ENCODE measurements around the gene ATG7.
"Not testable (repeated sequence)": the region's sequence is repeated elsewhere in the genome, so short reads cannot be mapped to it uniquely, and the experiment has no call there.

Gene ATG7

GRCh38 chr3:11514191-11514821 is 242.1 kb downstream of the ATG7 start:
- DNase-seq, result no peak

DNA sequence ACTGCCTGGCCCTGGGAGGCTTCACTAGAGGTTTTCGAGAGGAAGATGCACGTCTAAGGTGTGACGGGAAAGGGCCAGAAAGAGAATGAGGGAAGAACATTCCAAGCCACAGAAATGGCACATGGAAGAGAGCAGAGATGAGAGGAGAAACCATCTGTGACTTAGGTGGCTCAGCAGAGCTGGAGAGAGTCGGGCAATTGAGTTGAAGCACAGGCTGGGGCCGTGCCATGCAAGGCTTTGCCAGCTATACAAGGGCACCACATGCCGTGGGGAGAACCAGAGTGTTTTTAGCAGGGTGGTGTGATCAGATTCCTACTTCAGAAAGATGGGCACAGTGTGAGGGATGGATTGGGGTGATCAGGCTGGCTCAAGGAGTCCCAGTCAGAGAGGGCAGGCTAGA is 245.4 kb downstream of the ATG7 start:
- DNase-seq, result no peak

DNA sequence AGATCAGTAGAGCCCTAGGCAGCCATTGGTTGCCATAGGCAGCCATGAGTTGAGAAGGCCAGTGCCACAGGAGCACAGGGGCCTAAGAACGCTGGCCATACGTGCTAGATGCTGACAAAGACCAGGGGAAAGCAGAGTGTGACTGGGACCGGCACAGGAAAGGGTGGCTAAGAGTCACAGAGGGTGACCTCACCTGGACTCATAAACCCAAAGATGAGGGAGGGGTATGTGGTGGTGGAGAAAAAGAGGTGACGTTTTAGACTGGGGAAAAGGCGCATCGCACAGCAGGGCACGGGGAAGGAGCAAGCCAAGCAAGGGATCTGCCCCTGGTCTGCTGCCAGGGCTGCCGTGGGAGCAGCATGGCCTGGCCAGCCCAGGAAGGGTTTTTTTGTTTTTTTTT is 249.0 kb downstream of the ATG7 start:
- no peak for DNase-seq

GRCh38 chr3:11522398-11522715 is 250.2 kb downstream of the ATG7 start:
- DNase-seq, result no peak

GRCh38 chr3:11522953-11523571 is 250.9 kb downstream of the ATG7 start:
- DNase-seq, result no peak

- DNase-seq, result no peak
Measured at GRCh38 chr3:11523572-11524101, 251.4 kb downstream of the ATG7 start.

DNA sequence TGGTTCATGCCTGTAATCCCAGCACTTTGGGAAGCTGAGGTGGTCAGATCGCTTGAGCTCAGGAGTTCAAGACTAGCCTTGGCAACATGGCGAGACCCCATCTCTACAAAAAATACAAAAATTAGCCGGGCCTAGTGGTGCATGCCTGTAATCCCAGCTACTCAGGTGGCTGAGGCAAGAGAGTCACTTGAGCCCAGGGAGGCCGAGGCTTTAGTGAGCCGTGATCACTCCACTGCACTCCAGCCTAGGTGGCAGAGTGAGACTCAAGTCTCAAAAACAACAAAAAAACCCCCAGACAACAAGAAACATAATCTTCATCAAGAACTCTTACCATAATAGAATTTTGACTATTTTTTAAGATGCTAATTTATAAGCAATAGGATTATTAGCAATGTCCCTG is 253.9 kb downstream of the ATG7 start:
- DNase-seq, result not testable (repeated sequence)

DNA sequence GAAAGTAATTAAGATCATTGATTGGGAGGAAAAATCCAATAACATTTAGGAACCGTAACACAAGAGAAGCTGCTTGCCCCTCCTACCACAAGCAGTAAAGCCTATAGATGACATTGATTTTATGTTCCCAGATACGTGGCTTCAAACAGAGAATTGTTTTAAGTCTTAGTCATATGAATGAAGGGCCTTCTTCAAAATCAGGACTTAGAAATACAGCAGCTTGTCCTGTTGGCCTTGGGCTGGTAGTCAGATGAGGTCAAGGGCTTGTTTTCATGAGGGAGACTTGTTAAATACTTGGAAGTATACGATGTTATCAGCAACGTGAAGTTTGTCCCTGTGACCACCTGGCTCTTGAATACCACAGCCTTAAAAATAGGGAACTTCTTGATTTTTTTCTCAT is 257.1 kb downstream of the ATG7 start:
- DNase-seq, result no peak

DNA sequence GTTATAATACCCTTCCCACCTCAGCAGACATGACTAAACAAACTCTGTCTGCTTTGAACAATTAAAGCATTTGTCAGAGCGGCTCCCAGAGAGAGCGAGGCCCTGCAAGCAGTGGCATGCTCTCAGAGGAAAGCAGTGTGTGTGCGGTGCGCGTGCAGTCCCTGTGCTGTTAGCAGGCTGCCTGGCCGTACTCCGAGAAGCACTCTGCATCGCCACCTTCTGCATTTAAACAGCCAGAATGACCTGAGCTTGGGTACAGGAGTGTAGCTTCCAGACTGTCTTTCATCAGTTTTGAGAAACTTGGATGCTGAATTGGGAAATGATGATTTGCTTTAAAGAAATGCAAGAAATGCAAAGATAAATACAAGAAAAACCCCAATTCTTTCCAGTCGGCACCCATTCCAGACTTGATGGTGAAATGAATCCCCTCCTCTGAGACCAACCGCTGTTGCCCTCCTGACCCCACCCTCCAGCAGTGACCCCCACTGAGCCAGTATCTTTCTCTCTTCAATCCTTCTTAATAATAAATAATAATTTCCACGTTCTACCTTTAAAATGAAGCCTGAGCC is 258.0 kb downstream of the ATG7 start:
- DNase-seq, result no peak

- no peak for DNase-seq
Measured at GRCh38 chr3:11532931-11533391, 260.8 kb downstream of the ATG7 start.

- DNase-seq, result no peak
Measured at GRCh38 chr3:11534011-11534792, 262.0 kb downstream of the ATG7 start.

GRCh38 chr3:11534793-11535101 is 262.6 kb downstream of the ATG7 start:
- no peak for DNase-seq

GRCh38 chr3:11535243-11535960 is 263.2 kb downstream of the ATG7 start:
- DNase-seq, result no peak

- no peak for DNase-seq
Measured at GRCh38 chr3:11536132-11536935, 264.1 kb downstream of the ATG7 start.

DNA sequence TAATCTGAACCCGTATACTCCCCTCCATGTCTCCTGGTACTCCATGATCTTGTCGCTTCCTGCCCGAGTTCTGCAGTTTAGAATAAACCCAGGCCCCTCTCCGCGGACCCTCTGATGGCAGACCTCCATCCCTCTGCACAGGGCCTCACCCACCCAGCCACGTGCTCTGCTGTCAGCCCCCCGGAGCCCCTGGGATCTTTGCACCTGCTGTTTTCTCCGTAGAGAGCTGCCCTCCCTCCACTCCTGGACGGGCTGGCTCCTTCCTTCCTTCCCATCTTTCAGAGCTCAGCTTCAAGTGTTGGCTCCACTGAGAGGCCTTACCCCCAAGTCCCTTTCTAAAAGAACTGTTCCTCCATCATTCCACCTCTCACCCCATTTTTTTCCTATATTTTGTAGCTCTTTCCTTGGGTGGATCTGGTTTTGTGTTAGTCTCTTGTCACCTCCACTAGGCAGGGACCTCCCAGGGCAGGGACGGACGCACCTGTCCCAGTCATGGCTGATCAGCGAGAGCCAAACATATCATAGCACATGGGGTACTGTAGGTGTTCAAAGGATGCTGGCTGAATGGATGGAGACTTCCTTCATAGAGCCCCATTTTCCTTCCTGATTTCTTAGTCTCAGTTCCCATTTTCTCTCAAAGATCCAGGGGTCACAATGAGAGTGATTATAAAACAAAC is 264.9 kb downstream of the ATG7 start:
- no peak for DNase-seq

- DNase-seq, result no peak
Measured at GRCh38 chr3:11538581-11538980, 266.4 kb downstream of the ATG7 start.

DNA sequence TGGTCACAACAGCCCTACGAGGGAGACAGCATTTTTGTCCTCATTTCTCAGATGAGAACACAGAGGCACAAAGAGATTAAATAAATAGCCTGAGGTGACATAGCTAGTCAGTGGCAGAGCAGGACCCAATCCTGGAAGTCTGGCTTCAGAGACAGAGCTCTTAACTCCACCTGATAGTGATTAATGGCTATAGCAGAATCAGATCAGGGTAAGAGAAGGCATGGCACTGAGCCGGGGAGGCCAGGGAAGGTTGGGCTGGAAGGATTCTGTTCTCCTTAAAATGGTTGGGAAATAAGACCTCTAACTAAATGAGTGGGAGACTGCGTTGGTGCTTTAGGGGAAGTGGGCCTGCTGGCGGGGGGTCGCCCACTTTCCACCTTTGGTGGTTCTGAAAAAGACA is 267.0 kb downstream of the ATG7 start:
- no peak for DNase-seq

GRCh38 chr3:11539677-11540076 is 267.5 kb downstream of the ATG7 start:
- DNase-seq, result no peak

DNA sequence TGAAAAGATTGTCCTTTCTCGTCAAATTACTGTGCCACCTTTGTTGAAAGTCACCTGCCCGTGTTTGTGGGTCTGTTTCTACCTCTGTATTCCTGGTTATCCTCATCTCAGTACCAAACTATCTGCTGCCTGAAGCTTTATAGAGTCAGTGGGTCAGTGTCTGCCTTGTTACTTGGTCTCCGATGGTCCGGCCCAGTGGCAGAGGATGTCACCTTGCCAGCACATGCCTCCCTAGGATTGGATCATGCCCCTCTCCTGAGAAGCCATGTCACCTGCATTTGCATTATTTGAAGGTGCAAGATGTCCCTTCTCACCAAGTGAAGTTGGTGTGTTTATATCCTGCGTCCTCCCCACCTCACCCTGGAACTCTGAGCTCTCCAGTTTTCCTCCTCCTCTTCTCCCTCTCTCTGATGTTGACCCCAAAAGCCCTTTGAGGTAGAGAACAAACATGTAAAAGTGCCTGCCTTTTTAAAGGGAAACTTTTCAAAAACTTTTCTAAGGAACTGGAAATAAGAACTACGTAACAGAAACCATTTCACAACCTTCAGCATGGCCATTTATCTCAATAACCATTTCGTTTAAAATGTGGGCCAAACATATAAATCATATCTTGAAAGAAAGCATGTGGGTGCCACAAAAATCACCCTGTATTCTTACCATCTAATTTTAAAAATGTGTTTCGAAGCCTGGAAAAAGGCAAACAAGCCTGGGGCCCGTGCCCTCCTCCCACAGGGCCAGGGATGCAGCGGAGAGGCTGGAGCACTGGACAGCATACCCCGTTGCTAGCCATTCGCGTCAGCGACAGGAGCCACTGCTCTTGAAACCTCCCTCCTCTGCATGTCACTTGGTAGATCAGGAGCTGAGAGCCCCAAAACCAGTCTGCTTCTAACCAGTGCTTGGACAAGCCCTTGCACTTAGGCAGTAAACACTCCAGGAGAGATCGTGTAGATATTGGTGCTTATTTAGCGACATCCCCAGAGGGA is 269.4 kb downstream of the ATG7 start:
- DNase-seq, result no peak

GRCh38 chr3:11542551-11542950 is 270.4 kb downstream of the ATG7 start:
- DNase-seq, result no peak

Measured in NCI-H1930 (cell line).